ENCODE data around the gene TNFRSF12A.
A peak's percentile ranks its signal among the peaks of the same experiment; 100 is the strongest.

Gene TNFRSF12A

DNA sequence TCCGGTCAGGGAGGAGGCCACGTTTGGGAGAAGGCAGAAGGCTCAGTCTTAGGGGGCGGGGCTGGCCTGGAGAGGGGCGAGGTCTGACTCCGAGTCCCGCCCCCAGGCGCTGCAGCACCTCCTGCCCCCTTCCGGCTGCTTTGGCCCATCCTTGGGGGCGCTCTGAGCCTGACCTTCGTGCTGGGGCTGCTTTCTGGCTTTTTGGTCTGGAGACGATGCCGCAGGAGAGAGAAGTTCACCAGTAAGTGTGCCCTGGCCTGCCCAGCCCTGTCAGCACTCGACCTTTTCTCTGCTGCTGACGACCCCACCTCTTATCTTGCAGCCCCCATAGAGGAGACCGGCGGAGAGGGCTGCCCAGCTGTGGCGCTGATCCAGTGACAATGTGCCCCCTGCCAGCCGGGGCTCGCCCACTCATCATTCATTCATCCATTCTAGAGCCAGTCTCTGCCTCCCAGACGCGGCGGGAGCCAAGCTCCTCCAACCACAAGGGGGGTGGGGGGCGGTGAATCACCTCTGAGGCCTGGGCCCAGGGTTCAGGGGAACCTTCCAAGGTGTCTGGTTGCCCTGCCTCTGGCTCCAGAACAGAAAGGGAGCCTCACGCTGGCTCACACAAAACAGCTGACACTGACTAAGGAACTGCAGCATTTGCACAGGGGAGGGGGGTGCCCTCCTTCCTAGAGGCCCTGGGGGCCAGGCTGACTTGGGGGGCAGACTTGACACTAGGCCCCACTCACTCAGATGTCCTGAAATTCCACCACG lies 1.5 kb downstream of the TNFRSF12A start:
- TF ChIP-seq, protein P1, sequence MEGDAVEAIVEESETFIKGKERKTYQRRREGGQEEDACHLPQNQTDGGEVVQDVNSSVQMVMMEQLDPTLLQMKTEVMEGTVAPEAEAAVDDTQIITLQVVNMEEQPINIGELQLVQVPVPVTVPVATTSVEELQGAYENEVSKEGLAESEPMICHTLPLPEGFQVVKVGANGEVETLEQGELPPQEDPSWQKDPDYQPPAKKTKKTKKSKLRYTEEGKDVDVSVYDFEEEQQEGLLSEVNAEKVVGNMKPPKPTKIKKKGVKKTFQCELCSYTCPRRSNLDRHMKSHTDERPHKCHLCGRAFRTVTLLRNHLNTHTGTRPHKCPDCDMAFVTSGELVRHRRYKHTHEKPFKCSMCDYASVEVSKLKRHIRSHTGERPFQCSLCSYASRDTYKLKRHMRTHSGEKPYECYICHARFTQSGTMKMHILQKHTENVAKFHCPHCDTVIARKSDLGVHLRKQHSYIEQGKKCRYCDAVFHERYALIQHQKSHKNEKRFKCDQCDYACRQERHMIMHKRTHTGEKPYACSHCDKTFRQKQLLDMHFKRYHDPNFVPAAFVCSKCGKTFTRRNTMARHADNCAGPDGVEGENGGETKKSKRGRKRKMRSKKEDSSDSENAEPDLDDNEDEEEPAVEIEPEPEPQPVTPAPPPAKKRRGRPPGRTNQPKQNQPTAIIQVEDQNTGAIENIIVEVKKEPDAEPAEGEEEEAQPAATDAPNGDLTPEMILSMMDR (IDR thresholded peaks at IDR 0.05; ENCODE audit: insufficient read depth, low read depth, low read length, missing control alignments): no peak
- peak overlapping the region; percentile 94 for H3K4me3 ChIP-seq (ENCODE audit: low read length)
- DNase-seq (ENCODE audit: low read depth): peak; percentile 97

DNA sequence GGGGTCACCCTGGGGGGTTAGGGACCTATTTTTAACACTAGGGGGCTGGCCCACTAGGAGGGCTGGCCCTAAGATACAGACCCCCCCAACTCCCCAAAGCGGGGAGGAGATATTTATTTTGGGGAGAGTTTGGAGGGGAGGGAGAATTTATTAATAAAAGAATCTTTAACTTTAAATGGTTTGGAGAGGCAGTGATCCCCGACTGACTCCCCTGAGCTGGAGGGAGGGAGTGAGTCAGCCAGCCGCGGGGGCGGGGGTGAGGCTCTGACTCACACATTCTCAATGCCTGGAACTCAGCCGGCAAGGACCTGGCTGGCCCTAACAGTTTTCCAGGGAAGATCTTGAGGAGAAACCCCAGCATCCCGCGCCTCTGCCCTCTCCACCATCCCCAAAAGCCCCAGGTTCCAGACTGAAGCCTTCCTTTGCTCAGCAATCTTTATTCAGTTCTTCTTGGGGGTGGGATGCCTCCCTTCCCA lies 2.1 kb downstream of the TNFRSF12A start:
- TF ChIP-seq, protein P1 (IDR thresholded peaks at IDR 0.05; ENCODE audit: insufficient read depth, low read depth, low read length, missing control alignments): no peak
- DNase-seq (ENCODE audit: low read depth): peak; percentile 97
- peak overlapping the region; percentile 94 for H3K4me3 ChIP-seq (ENCODE audit: low read length)

DNA sequence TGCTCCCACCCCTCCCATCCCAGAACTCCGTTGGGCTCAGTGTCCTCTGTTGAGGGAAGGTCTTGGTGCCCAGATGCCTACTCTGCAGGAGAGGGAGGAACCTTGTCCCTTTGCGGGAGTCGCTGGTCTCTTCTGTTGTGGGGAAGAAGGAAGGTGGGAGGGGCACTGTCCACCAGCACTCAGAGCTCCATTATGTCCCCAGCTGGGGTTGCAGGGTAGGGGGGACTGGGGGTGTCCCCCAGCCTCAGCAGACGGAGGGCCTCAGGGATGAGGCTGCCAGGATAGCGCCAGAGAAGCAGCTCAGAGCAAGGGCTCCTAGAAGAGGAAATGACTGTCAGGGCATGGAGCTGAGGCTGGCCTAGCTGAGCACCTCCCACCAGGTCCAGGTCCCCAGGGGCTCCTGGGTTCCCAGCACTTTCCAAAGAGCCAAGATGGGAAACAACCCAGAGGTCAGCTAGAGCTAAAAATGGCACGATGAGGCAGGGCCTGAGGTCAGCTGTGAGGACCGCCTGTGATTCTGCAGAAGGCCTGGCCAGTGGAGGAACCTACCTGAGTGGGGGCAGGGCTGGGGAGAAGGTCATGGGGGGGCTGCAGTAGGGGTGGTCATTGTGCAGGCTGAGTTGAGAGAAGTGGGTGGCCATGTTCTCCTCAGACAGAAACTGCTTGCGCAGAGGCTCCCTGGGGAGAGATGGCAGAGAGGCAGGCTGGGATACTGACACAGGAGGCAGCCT lies 2.7 kb downstream of the TNFRSF12A start:
- H3K4me3 ChIP-seq (ENCODE audit: low read length): peak overlapping the region; percentile 94
- TF ChIP-seq, protein P1 (IDR thresholded peaks at IDR 0.05; ENCODE audit: insufficient read depth, low read depth, low read length, missing control alignments): no peak
- no peak for DNase-seq (ENCODE audit: low read depth)

DNA sequence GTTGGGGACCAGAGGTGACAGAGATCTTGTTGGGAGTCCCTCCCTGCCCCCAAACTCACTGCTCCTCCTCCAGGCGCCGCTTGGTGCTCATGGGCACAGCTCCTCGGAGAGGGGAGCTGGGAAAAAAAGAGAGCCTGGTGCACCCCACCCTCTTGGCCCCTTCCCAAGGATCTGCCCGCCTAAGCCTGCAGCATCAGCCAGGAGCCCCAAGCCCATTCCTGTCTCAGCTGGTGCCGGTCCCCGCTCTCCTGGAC lies 3.2 kb downstream of the TNFRSF12A start:
- peak overlapping the region; percentile 94 for H3K4me3 ChIP-seq (ENCODE audit: low read length)
- peak; percentile 89 for DNase-seq (ENCODE audit: low read depth)
- TF ChIP-seq, protein P1 (IDR thresholded peaks at IDR 0.05; ENCODE audit: insufficient read depth, low read depth, low read length, missing control alignments): no peak

DNA sequence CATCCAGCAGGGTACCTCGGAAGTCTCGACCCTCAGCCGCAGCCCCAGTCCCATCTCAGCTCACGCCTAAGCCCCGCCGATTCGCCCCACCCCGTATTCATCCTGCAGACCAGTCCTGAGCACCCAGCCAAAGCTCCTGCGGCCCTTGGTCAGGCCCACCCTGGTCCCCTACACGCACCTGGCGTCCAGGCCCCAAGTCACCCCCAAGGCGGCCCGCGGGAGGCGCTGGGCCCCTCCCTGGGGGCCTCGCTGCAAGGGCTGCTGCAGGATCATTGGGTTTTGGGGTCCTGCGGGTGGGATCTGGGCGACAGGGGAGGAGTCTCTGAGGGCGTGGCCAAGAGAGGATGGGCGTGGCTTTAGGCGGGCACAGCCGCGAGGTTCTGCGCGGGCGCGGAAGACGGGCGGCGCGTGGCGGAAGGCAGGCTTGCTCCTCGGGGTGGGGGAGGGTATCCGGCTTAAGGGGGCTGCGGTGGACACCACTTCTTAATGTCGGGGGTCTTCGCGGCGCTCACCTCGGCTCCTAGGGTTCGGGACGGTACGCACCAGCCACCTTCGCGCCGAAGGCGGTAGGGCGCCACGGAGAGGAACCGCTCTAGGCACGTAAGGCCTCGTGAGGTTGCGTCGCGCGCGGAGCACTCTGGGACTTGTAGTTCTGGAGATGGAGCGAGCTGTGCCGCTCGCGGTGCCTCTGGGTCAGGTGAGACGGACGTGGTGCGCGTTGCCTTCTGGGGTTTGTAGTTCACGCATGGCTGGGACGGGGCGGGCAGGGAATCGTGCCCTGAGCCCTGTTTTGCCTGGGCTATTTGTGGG lies 3.7 kb downstream of the TNFRSF12A start, which contains the start of the genes HCFC1R1 and THOC6:
Gene HCFC1R1 (minus strand): TSS at position 274 of the 810 bp plus-strand sequence. CDS start 1 bp downstream, at position 273.
Gene THOC6 (plus strand): TSS at position 367 of the 810 bp plus-strand sequence. CDS start 292 bp downstream, at position 659.
- H3K4me3 ChIP-seq (ENCODE audit: low read length): peak within 1 kb of the TSS; percentile 94
- TF ChIP-seq, protein P1 (IDR thresholded peaks at IDR 0.05; ENCODE audit: insufficient read depth, low read depth, low read length, missing control alignments): no peak
- DNase-seq (ENCODE audit: low read depth): peak; percentile 99

DNA sequence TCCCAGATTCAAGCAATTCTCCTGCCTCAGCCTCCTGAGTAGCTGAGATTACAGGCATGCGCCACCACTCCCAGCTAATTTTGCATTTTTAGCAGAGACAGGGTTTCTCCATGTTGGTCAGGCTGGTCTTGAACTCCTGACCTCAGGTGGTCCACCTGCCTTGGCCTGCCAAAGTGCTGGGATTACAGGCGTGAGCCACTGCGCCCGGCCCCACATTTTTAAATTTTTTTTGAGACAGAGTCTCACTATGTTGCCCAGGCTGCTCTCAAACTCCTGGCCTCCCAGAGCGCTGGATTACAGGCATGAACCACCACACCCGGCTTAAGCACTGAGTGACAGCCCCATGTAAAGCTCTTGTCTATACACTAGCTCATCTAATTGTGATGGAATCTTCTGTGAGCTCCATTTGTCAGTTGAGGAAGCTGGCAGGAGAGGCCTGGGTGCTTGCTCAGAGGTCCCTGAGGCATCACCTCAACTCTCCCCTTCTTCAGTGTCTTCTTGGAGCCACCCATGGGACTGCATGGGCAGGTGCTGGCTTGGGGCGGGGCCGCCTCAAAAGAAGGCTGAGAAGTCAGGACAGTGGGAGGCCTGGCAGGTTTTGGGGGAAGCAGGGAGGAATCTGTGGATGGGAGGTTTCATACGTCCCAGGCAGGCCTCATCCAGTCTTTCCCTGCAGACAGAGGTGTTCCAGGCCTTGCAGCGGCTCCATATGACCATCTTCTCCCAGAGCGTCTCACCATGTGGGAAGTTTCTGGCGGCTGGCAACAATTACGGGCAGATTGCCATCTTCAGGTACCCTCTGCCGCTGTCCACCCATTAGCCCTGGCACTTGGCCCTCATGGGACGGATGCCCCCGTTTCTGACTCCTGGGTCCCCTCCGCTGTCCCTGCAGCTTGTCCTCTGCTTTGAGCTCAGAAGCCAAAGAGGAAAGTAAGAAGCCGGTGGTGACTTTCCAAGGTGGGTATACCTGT lies 5.1 kb downstream of the TNFRSF12A start:
- TF ChIP-seq, protein P1 (IDR thresholded peaks at IDR 0.05; ENCODE audit: insufficient read depth, low read depth, low read length, missing control alignments): no peak
- DNase-seq (ENCODE audit: low read depth): no peak
- no peak overlapping the region for H3K4me3 ChIP-seq (ENCODE audit: low read length)

Measured in epithelial cell of esophagus (primary cell).